Neural cell (in vitro differentiated cells): ENCODE measurements around the gene SLC44A1. TPM values are rescaled to one million over a fixed set of nuclear protein-coding genes. Genes with fewer than 3 reads are reported as not detected.

Source experiments
- H2AFZ ChIP-seq: fragments of 200-600, 300-800 bp; sonication (generic), shearing (Covaris generic); 2 replicates; pipeline ENCODE4 v1.6.0; 2014; ENCODE audit warnings: low read depth, mild to moderate bottlenecking, antibody characterized with exemption, low read length, moderate library complexity
- H3F3A ChIP-seq: fragments of 200-600 bp; shearing (Covaris generic); 2 replicates; pipeline ENCODE4 v1.6.1; 2016; ENCODE audit warnings: mild to moderate bottlenecking, moderate library complexity, mixed read lengths, antibody characterized with exemption, low read length; ENCODE audit not compliant: insufficient read depth, poor library complexity, severe bottlenecking
- H3K27ac ChIP-seq: fragments of 200-600, 300-800 bp; sonication (generic), shearing (Covaris generic); 2 replicates; pipeline ENCODE4 v1.5.1; 2014; ENCODE audit warnings: mild to moderate bottlenecking, low read length, moderate library complexity
- H3K27me3 ChIP-seq: fragments of 300-800, 200-600 bp; sonication (generic), shearing (Covaris generic); 2 replicates; pipeline ENCODE4 v1.6.0; 2014; ENCODE audit warnings: mild to moderate bottlenecking, low read depth, low read length, moderate library complexity; ENCODE audit not compliant: insufficient read depth
- H3K36me3 ChIP-seq: fragments of 300-800, 200-600 bp; sonication (generic), shearing (Covaris generic); 2 replicates; pipeline ENCODE4 v1.5.1; 2014; ENCODE audit warnings: mild to moderate bottlenecking, antibody characterized with exemption, low read length, moderate library complexity; ENCODE audit not compliant: insufficient read depth
- H3K4me2 ChIP-seq: fragments of 300-800, 200-600 bp; sonication (generic), shearing (Covaris generic); 2 replicates; pipeline ENCODE4 v1.6.0; 2014; ENCODE audit warnings: mild to moderate bottlenecking, low read length
- H3K4me3 ChIP-seq: fragments of 300-800, 200-600 bp; sonication (generic), shearing (Covaris generic); 2 replicates; pipeline ENCODE4 v1.5.1; 2014; ENCODE audit warnings: mild to moderate bottlenecking, low read length, moderate library complexity
- H3K79me2 ChIP-seq: fragments of 200-600 bp; shearing (Covaris generic); replicated peaks from 2 replicates; pipeline ENCODE4 v1.6.0; 2014; ENCODE audit warnings: mild to moderate bottlenecking, low read length, moderate library complexity; ENCODE audit not compliant: insufficient read depth
- H3K9ac ChIP-seq: fragments of 300-800, 200-600 bp; sonication (generic), shearing (Covaris generic); 2 replicates; pipeline ENCODE4 v1.6.1; 2016; ENCODE audit warnings: mild to moderate bottlenecking, low read length, mixed read lengths
- H3K9me2 ChIP-seq: fragments of 200-600 bp; shearing (Covaris generic); 2 replicates; pipeline ENCODE4 v1.6.1; 2016; ENCODE audit warnings: mild to moderate bottlenecking, low read length, mixed read lengths; ENCODE audit not compliant: insufficient read depth
- H3K9me3 ChIP-seq: fragments of 200-600, 300-800 bp; sonication (generic), shearing (Covaris generic); 2 replicates; pipeline ENCODE4 v1.6.1; 2016; ENCODE audit warnings: mild to moderate bottlenecking, mixed run types, low read length, moderate library complexity, mixed read lengths
- H4K20me1 ChIP-seq: fragments of 200-600 bp; shearing (Covaris generic); 2 replicates; pipeline ENCODE4 v1.6.1; 2016; ENCODE audit warnings: mild to moderate bottlenecking, mixed run types; ENCODE audit not compliant: insufficient read depth
- EP300 ChIP-seq: fragments of 450-650 bp; conservative IDR thresholded peaks from 2 replicates; pipeline ENCODE4 v1.6.1; 2014; ENCODE audit warnings: antibody characterized with exemption, mild to moderate bottlenecking, moderate library complexity; ENCODE audit not compliant: poor library complexity, severe bottlenecking
- EZH2 ChIP-seq: fragments of 200-600, 300-800 bp; shearing (Covaris generic), sonication (generic); IDR thresholded peaks from 2 replicates; pipeline ENCODE4 v1.6.1; 2014; ENCODE audit warnings: antibody characterized with exemption, low read length, borderline replicate concordance, mild to moderate bottlenecking; ENCODE audit not compliant: insufficient read depth, poor library complexity, severe bottlenecking
- MXI1 ChIP-seq: fragments of 450-650 bp; conservative IDR thresholded peaks from 2 replicates; pipeline ENCODE4 v1.6.1; 2014; ENCODE audit warnings: antibody characterized with exemption, mild to moderate bottlenecking; ENCODE audit not compliant: poor library complexity, severe bottlenecking
- POLR2AphosphoS5 ChIP-seq: IDR thresholded peaks from 2 replicates; pipeline ENCODE4 v1.6.1; 2012
- RAD21 ChIP-seq: fragments of 450-650 bp; conservative IDR thresholded peaks from 2 replicates; pipeline ENCODE4 v1.6.1; 2014; ENCODE audit warnings: antibody characterized with exemption, mild to moderate bottlenecking, moderate library complexity
- REST ChIP-seq: IDR thresholded peaks from 2 replicates; pipeline ENCODE4 v1.6.1; 2012; ENCODE audit warnings: borderline replicate concordance
- SMC3 ChIP-seq: fragments of 450-650 bp; conservative IDR thresholded peaks from 2 replicates; pipeline ENCODE4 v1.6.1; 2014; ENCODE audit warnings: antibody characterized with exemption, mild to moderate bottlenecking, moderate library complexity; ENCODE audit not compliant: poor library complexity
- TAF1 ChIP-seq: IDR thresholded peaks from 2 replicates; pipeline ENCODE4 v1.6.1; 2012; ENCODE audit warnings: low read depth
- polyA plus RNA-seq: library from polyadenylated mRNA; depleted of rRNA; stranded (reverse); fragments of >200 nt; gene quantifications from 2 replicates; pipeline ENCODE4 v1.2.3, GENCODE V29; 2014
- TF ChIP-seq, protein P1 (sequence below): fragments of 450-650 bp; IDR thresholded peaks from 2 replicates; pipeline ENCODE4 v1.5.1; 2014; ENCODE audit warnings: antibody characterized with exemption, mild to moderate bottlenecking, moderate library complexity; ENCODE audit not compliant: poor library complexity, severe bottlenecking

The SLC44A1 gene
- polyA plus RNA-seq, 1 donor from 2014 or later = 3.9 TPM

- Histone ChIP-seq H3K4me3 (peak overlapping the region; percentile 77), H2AFZ (no peak overlapping the region), H4K20me1 (no peaks in the 10 kb centered on the region), H3K9ac (peak overlapping the region; percentile 79), H3K9me2 (no peaks in the 10 kb centered on the region), H3K9me3 (no peaks in the 10 kb centered on the region), H3K79me2 (peaks cover 55% of the 10 kb centered on the region), H3K36me3 (no peaks in the 10 kb centered on the region), H3K4me2 (peak overlapping the region; percentile 53), H3K27ac (peak overlapping the region; percentile 74), H3F3A (no peaks in the 10 kb centered on the region), H3K27me3 (no peaks in the 10 kb centered on the region)
- TF ChIP-seq RAD21 (no peak), MXI1 (no peak), EP300 (no peak), REST (no peak), TAF1 (no peak), SMC3 (no peak), EZH2 (no peak), POLR2AphosphoS5 (no peak)
- TF ChIP-seq, protein P1, sequence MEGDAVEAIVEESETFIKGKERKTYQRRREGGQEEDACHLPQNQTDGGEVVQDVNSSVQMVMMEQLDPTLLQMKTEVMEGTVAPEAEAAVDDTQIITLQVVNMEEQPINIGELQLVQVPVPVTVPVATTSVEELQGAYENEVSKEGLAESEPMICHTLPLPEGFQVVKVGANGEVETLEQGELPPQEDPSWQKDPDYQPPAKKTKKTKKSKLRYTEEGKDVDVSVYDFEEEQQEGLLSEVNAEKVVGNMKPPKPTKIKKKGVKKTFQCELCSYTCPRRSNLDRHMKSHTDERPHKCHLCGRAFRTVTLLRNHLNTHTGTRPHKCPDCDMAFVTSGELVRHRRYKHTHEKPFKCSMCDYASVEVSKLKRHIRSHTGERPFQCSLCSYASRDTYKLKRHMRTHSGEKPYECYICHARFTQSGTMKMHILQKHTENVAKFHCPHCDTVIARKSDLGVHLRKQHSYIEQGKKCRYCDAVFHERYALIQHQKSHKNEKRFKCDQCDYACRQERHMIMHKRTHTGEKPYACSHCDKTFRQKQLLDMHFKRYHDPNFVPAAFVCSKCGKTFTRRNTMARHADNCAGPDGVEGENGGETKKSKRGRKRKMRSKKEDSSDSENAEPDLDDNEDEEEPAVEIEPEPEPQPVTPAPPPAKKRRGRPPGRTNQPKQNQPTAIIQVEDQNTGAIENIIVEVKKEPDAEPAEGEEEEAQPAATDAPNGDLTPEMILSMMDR = no peak
These were observed 204.6 kb downstream of the SLC44A1 start for GRCh38 chr9:105449081-105449480.

GRCh38 chr9:105452185-105452584 lies 207.7 kb downstream of the SLC44A1 start:
- Histone ChIP-seq H3K4me3 (no peak overlapping the region), H3K79me2 (peaks cover 86% of the 10 kb centered on the region), H4K20me1 (no peaks in the 10 kb centered on the region)

More at GRCh38 chr9:105452185-105452584, 207.7 kb downstream of the SLC44A1 start:
- H3F3A ChIP-seq = no peaks in the 10 kb centered on the region
- no peak overlapping the region for H2AFZ ChIP-seq
- H3K27ac ChIP-seq = no peak overlapping the region
- H3K27me3 ChIP-seq = no peaks in the 10 kb centered on the region
- H3K4me2 ChIP-seq = no peak overlapping the region
- H3K36me3 ChIP-seq = no peaks in the 10 kb centered on the region
- H3K9ac ChIP-seq = no peak overlapping the region
- no peaks in the 10 kb centered on the region for H3K9me2 ChIP-seq
- TF ChIP-seq POLR2AphosphoS5 (no peak), RAD21 (no peak), SMC3 (no peak), REST (no peak), EP300 (no peak), MXI1 (no peak), EZH2 (no peak), TAF1 (no peak)
- TF ChIP-seq, protein P1 = no peak
- no peaks in the 10 kb centered on the region for H3K9me3 ChIP-seq
